ENCODE measurements around the gene ADARB2.
"Not testable (repeated sequence)": the region's sequence is repeated elsewhere in the genome, so short reads cannot be mapped to it uniquely, and the experiment has no call there.

ADARB2 gene

DNA sequence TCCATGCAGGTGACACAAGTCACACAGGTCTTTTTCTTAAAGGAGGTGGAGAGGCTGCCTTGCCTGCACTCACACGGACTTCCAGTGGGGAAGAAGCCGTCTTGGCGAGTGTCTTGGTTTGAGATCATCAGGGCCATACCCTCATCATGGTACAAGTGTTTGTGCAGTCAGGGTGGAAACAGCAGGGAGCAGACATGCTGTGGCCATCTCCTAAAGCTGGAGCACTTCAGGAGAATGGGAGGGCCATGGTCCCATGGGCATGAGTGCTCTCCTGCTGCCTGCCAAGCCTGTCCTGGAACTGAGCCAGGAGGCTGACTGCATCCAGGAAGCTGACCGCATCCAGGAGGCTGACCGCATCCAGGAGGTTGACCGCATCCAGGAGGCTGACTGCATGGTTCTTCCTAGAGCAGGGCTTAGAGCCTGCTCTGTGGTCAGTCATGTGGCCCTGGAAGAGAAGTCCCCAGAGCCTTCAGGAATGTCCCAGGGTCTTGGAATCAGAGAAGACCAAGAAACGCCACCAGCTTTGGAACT is 98.4 kb downstream of the ADARB2 start:
- DNase-seq (ENCODE audit: low read depth): no peak

DNA sequence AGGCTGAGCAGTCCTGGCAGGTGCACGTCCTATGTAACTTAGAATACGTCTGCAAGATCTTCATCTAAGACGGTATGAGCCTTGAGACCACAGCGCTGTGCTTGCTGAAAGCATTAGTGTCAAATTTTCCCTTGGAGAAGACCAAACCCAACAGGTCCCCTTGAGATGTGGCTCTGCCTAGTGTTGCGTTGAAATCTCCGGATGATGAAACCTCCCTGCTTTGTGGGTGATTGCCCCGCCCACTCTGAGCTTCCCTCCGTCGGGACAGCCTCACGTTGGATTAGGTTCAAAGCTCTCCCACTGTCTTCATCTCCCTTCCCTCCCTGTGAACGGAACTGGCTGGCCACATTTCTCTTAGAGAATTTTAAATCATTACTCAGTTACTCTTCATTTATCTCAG is 102.0 kb downstream of the ADARB2 start:
- DNase-seq (ENCODE audit: low read depth): no peak

GRCh38 chr10:1634239-1634638 is 103.1 kb downstream of the ADARB2 start:
- no peak for DNase-seq (ENCODE audit: low read depth)

- DNase-seq (ENCODE audit: low read depth): no peak
Observed at GRCh38 chr10:1633783-1634182, 103.5 kb downstream of the ADARB2 start.

- DNase-seq (ENCODE audit: low read depth): no peak
Observed at GRCh38 chr10:1632596-1632995, 104.7 kb downstream of the ADARB2 start.

- DNase-seq (ENCODE audit: low read depth): no peak
Observed at GRCh38 chr10:1632141-1632540, 105.2 kb downstream of the ADARB2 start.

- DNase-seq (ENCODE audit: low read depth): no peak
Observed at GRCh38 chr10:1631282-1631681, 106.0 kb downstream of the ADARB2 start.

- DNase-seq (ENCODE audit: low read depth): no peak
Observed at GRCh38 chr10:1630304-1630703, 107.0 kb downstream of the ADARB2 start.

DNA sequence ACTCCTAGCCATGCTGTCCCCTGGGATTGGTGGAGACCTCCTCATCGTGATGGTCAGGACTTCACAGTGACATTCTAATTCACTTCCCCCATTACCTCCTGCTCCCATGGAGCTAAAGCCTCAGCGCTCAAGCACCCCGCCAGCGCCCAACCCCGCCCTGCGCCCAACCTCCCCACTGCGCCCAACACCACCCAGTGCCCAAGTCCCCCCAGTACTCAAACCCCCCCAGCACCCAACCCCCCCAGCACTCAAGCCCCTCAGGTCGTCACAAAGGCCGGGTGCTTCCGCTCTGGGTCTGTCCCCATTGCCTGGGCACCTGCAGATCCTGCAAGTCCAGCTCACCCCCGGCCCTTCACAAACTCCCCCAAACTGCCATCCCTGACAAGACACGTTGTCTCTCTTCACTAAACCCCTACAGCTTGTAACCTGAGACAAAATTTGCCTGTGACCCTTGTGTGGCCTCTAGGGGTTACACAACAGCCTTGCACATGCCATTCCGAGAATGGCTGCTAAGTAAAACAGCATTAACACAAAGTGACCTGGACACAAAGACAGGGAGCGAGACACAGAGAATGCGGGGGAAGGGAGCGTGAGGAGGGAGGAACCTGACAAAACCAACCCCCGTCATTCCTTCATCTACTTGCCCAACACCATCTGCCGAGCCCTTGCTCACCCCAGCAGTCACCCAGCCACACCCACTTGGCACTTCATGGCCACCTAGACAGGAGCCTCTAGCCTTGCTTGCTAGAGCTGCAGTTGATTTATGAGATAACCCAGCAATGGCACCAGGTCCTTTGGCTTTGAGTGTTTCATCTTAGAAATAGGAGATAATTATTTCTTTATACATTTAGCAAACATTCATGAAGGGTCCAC is 107.8 kb downstream of the ADARB2 start:
- DNase-seq (ENCODE audit: low read depth): no peak

DNA sequence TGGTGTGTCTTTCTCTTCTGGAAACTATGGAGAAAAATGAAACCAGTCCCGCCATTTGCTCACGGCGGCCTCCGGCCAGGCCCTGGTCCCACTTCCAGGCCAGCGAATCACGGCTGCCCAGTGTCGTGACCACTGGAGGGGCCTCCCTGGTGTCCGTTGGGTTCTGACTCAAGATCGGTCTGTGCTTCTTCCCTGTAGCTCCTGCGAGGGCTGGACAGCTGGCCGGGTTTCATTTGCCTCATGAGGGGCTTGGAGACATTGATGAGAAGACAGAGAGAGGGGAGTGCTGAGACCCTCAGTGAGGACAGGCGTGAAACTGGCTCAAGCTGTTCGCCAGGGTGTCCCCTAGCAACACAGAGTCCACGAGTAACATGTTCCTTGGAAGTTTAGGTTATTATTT is 108.6 kb downstream of the ADARB2 start:
- no peak for DNase-seq (ENCODE audit: low read depth)

- DNase-seq (ENCODE audit: low read depth): no peak
Observed at GRCh38 chr10:1627945-1628344, 109.4 kb downstream of the ADARB2 start.

DNA sequence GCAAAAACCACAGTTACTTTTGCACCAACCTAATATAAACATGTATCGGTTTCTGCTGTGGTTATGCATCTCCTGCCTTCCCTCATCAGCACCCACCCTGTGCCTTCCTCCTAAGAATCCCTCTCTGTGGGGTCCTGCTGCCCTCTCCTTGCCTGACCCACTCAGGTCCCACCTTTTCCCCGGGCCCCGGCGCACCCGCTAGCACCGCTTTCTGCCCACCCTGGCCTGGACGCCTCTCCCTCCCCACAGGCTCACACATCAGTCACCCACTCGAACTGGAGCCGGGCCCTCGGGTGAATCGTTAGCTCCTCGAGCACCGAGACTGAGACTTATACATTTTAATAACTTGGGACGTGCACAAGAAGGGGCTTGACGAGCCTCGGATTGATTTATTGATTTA is 110.5 kb downstream of the ADARB2 start:
- DNase-seq (ENCODE audit: low read depth): no peak

DNA sequence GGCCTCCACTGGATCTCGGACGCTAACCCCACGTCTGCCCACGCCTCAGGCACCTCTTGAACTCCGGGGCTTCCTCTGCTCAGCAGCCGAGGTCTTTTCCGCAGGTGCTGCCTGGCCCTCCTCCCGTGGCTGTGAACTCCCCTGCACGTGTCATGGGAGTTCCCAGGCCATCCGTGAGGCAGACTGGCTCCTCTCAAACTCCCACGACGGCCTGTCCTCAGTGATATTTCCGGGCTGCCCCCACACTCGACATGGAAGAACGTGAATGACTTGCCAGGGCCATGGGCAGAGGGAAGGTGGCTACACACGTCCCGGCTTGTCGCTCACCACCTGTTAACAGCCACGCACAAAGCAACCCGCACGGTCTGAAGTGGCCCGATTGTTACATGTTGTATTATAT is 110.9 kb downstream of the ADARB2 start:
- DNase-seq (ENCODE audit: low read depth): no peak

- no peak for DNase-seq (ENCODE audit: low read depth)
Observed at GRCh38 chr10:1625731-1626130, 111.6 kb downstream of the ADARB2 start.

- no peak for DNase-seq (ENCODE audit: low read depth)
Observed at GRCh38 chr10:1625079-1625478, 112.2 kb downstream of the ADARB2 start.

GRCh38 chr10:1624240-1624639 is 113.1 kb downstream of the ADARB2 start:
- no peak for DNase-seq (ENCODE audit: low read depth)

DNA sequence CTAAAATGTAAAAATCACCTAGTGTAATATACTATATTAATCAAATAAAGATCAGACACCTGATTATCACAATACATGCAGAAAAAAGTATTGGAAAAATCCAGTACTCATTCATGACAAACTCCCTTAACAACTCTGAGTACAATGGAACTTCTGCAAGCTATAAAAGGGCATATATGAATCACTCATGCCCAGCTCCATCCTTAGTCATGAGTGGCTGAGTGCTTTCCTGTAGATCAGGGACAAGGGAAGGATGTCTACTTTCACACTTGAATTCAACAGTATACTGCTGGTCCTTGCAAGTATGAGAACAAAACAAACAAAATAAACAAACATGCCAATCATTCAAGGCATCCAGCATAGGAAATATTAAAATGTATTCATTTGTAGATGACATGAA is 116.5 kb downstream of the ADARB2 start:
- DNase-seq (ENCODE audit: low read depth): no peak

- not testable (repeated sequence) for DNase-seq (ENCODE audit: low read depth)
Observed at GRCh38 chr10:1617376-1618317, 119.7 kb downstream of the ADARB2 start.

- DNase-seq (ENCODE audit: low read depth): not testable (repeated sequence)
Observed at GRCh38 chr10:1616701-1617100, 120.6 kb downstream of the ADARB2 start.

DNA sequence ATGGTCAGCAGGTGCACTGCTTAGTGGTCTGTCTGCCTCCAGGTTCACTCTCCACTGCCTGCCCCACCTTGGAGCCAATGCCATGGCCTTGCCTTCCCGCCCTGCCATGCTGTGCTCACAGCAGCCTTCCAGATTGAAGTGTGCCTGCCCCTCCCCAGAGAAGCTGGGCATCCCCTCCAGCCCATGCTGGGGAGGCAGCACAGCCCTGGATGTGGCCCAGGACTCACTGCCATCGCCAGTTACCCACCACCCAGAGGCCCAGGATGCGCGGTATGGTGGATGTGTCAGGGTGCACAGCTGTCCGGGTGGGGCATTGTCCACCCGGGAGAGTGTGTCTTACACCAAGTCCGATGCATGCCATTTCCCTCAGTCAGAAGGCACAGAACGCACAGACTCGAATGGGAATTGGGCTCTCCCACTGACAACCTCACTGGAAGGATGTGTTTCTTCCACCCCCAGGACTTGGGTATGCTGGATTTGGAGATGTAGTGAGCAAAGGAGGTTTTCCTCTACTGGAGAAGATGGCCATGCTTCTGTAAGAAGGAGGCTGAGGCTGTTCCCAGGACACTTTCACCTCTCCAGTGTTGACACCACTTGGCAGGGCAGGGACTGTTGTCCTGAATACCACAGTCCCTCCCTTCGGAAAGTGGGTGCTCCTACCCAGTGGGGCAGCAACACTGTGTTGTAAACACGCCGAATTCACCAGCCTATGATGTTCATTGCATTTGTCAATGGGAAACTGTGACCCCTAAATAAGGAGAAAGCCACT is 122.0 kb downstream of the ADARB2 start:
- DNase-seq (ENCODE audit: low read depth): no peak

GRCh38 chr10:1613511-1613910 is 123.8 kb downstream of the ADARB2 start:
- DNase-seq (ENCODE audit: low read depth): no peak

- DNase-seq (ENCODE audit: low read depth): no peak
Observed at GRCh38 chr10:1612908-1613307, 124.4 kb downstream of the ADARB2 start.
